ENCODE results near the gene UQCRC1. TPM values are rescaled to one million over a fixed set of nuclear protein-coding genes. Genes with fewer than 3 reads are reported as not detected.

Gene UQCRC1
- total and polyA plus RNA-seq, 2 donors (not counting 1 experiment from before 2014, with no cell fraction given) = 226 to 366 TPM

DNA sequence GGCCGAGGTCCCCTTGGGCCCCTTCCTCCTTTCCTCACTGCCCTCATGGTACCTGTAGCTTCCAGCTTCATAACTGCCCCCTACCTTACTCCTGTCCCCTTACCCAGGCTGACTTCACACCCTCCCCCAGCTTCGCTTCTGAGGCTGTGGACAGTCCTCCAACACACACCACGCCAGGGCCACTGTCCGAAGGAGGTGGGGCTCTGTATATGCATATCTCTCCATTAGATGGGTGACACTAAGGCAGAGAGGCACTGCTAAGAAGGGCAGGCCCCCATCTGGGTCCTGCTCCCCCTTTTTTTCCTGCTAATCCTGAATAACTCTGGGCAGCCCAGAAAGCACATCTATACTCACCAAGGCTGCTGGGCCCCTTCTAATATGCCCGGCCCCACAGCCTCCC lies 13.3 kb downstream of the UQCRC1 start:
- peak overlapping the region; percentile 74 for H3K27ac ChIP-seq (ENCODE audit: insufficient read depth, low read length)
- TF ChIP-seq, protein P1, sequence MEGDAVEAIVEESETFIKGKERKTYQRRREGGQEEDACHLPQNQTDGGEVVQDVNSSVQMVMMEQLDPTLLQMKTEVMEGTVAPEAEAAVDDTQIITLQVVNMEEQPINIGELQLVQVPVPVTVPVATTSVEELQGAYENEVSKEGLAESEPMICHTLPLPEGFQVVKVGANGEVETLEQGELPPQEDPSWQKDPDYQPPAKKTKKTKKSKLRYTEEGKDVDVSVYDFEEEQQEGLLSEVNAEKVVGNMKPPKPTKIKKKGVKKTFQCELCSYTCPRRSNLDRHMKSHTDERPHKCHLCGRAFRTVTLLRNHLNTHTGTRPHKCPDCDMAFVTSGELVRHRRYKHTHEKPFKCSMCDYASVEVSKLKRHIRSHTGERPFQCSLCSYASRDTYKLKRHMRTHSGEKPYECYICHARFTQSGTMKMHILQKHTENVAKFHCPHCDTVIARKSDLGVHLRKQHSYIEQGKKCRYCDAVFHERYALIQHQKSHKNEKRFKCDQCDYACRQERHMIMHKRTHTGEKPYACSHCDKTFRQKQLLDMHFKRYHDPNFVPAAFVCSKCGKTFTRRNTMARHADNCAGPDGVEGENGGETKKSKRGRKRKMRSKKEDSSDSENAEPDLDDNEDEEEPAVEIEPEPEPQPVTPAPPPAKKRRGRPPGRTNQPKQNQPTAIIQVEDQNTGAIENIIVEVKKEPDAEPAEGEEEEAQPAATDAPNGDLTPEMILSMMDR (conservative IDR thresholded peaks at IDR 0.05 in 1 of 2, IDR thresholded peaks at IDR 0.05 in 1 of 2; ENCODE audit: low read depth in 1 of 2, low read length in 2 of 2) = no peak
- TF ChIP-seq EZH2 (IDR thresholded peaks at IDR 0.05; ENCODE audit: low read length, missing control alignments) = no peak
- H3K4me1 ChIP-seq (ENCODE audit: control insufficient read depth, extremely low read depth, insufficient read depth, low read length) = peaks cover 47% of the 10 kb centered on the region
- H3K9me3 ChIP-seq (ENCODE audit: control insufficient read depth, insufficient read depth, low read depth, low read length) = no peaks in the 10 kb centered on the region
- no peak overlapping the region for H3K4me2 ChIP-seq (ENCODE audit: extremely low read depth, insufficient read depth, low read length)
- no peak overlapping the region for H3K4me3 ChIP-seq (replicated peaks in 1 of 4; ENCODE audit: control extremely low read depth in 1 of 4, insufficient read depth in 1 of 4, low read depth in 3 of 4, low read length in 4 of 4)
- no peak for DNase-seq (ENCODE audit: low read depth in 2 of 2)
- H3K36me3 ChIP-seq (ENCODE audit: control insufficient read depth, insufficient read depth, low read length) = peaks cover 22% of the 10 kb centered on the region
- H3K27me3 ChIP-seq (ENCODE audit: control insufficient read depth, insufficient read depth, low read length) = no peaks in the 10 kb centered on the region
- H4K20me1 ChIP-seq (ENCODE audit: control insufficient read depth, extremely low read depth, insufficient read depth, low read length) = no peaks in the 10 kb centered on the region
- H3K79me2 ChIP-seq (ENCODE audit: control insufficient read depth, insufficient read depth, low read length) = no peaks in the 10 kb centered on the region
- no peak overlapping the region for H3K9ac ChIP-seq (ENCODE audit: insufficient read depth, low read length)
- H2AFZ ChIP-seq (ENCODE audit: low read length) = no peak overlapping the region

DNA sequence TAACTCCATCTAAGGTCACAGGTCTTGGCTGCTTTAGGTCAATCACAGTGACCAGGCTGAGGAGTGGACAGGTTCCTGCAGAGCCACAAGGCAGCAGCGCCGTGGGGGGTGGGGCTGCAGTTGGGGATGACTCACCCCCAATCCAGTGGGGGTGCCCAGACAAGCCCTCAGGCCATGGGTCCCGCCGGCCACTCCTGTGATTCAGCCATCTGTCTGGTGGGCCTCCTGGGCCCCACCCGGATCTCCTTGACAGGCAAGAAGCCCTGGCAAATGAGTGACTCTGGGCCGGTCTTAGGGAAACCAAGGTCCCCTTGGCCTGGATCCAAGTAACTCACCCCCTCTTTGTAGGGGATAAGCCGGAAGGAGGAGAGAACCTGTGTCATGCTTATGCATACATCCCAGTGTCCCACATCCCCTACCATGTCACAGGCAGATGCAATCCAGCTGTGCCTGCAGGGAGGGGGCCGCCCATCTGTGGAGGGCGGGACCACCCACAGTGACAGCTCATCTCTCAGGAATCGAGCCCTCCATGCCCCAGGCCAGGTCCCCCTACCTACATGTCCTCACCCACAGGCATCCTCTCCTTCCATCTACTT lies 13.8 kb downstream of the UQCRC1 start:
- Histone ChIP-seq H3K9me3 (ENCODE audit: control insufficient read depth, insufficient read depth, low read depth, low read length) (no peaks in the 10 kb centered on the region), H4K20me1 (ENCODE audit: control insufficient read depth, extremely low read depth, insufficient read depth, low read length) (no peaks in the 10 kb centered on the region), H3K79me2 (ENCODE audit: control insufficient read depth, insufficient read depth, low read length) (no peaks in the 10 kb centered on the region), H3K4me2 (ENCODE audit: extremely low read depth, insufficient read depth, low read length) (peak overlapping the region; percentile 54), H3K4me1 (ENCODE audit: control insufficient read depth, extremely low read depth, insufficient read depth, low read length) (peaks cover 47% of the 10 kb centered on the region), H3K9ac (ENCODE audit: insufficient read depth, low read length) (no peak overlapping the region), H3K27ac (ENCODE audit: insufficient read depth, low read length) (peak overlapping the region; percentile 74), H3K27me3 (ENCODE audit: control insufficient read depth, insufficient read depth, low read length) (no peaks in the 10 kb centered on the region), H3K36me3 (ENCODE audit: control insufficient read depth, insufficient read depth, low read length) (peaks cover 18% of the 10 kb centered on the region), H2AFZ (ENCODE audit: low read length) (no peak overlapping the region), H3K4me3 (replicated peaks in 1 of 4; ENCODE audit: control extremely low read depth in 1 of 4, insufficient read depth in 1 of 4, low read depth in 3 of 4, low read length in 4 of 4) (peak overlapping the region in 2 of 4 experiments; percentile 11 to 62)
- peak; percentile 84 to 89 for DNase-seq (ENCODE audit: low read depth in 2 of 2)
- no peak for TF ChIP-seq EZH2 (IDR thresholded peaks at IDR 0.05; ENCODE audit: low read length, missing control alignments)
- TF ChIP-seq, protein P1 (conservative IDR thresholded peaks at IDR 0.05 in 1 of 2, IDR thresholded peaks at IDR 0.05 in 1 of 2; ENCODE audit: low read depth in 1 of 2, low read length in 2 of 2) = no peak

DNA sequence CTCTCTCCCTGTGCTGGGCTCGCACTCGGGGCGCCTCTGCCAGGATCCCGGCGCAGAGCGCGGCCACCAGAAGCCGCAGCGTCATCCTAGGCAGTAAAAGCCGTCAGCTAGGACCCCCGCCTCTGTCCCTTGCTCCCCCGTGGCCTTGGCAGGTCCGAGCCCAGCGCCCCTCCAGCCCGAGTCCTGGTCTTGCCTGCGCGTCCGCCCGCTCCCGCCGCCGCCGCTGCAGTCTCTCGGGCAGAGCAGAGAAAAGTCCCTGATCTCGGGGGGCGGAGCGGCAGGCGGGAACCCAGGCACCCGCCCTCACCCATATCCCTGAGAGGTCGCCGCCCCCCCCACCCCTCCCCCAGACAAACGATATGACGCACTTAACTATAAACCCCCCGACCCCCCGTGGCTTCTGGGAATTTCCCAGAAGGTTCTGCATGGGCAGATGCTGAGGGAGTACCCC lies 14.3 kb downstream of the UQCRC1 start, which contains the start of gene COL7A1:
COL7A1 (minus strand) TSS at position 255 of the 451 bp plus-strand sequence; CDS start at position 85, 170 bp downstream.
- no peak for TF ChIP-seq EZH2 (IDR thresholded peaks at IDR 0.05; ENCODE audit: low read length, missing control alignments)
- TF ChIP-seq, protein P1 (conservative IDR thresholded peaks at IDR 0.05 in 1 of 2, IDR thresholded peaks at IDR 0.05 in 1 of 2; ENCODE audit: low read depth in 1 of 2, low read length in 2 of 2) = no peak
- DNase-seq (ENCODE audit: low read depth in 2 of 2) = no peak
- Histone ChIP-seq H4K20me1 (ENCODE audit: control insufficient read depth, extremely low read depth, insufficient read depth, low read length) (no peaks in the 10 kb centered on the region), H3K36me3 (ENCODE audit: control insufficient read depth, insufficient read depth, low read length) (peaks cover 13% of the 10 kb centered on the region), H3K9ac (ENCODE audit: insufficient read depth, low read length) (peak within 1 kb of the TSS; percentile 68), H3K27me3 (ENCODE audit: control insufficient read depth, insufficient read depth, low read length) (no peaks in the 10 kb centered on the region), H3K9me3 (ENCODE audit: control insufficient read depth, insufficient read depth, low read depth, low read length) (no peaks in the 10 kb centered on the region), H3K27ac (ENCODE audit: insufficient read depth, low read length) (peak within 1 kb of the TSS; percentile 74), H2AFZ (ENCODE audit: low read length) (peak within 1 kb of the TSS; percentile 34), H3K4me3 (replicated peaks in 1 of 4; ENCODE audit: control extremely low read depth in 1 of 4, insufficient read depth in 1 of 4, low read depth in 3 of 4, low read length in 4 of 4) (peak within 1 kb of the TSS; percentile 48 to 62 (median 49)), H3K79me2 (ENCODE audit: control insufficient read depth, insufficient read depth, low read length) (no peaks in the 10 kb centered on the region), H3K4me1 (ENCODE audit: control insufficient read depth, extremely low read depth, insufficient read depth, low read length) (peaks cover 47% of the 10 kb centered on the region), H3K4me2 (ENCODE audit: extremely low read depth, insufficient read depth, low read length) (peak within 1 kb of the TSS; percentile 92)
